Measurements from ENCODE around the gene SMC1A.

DNA sequence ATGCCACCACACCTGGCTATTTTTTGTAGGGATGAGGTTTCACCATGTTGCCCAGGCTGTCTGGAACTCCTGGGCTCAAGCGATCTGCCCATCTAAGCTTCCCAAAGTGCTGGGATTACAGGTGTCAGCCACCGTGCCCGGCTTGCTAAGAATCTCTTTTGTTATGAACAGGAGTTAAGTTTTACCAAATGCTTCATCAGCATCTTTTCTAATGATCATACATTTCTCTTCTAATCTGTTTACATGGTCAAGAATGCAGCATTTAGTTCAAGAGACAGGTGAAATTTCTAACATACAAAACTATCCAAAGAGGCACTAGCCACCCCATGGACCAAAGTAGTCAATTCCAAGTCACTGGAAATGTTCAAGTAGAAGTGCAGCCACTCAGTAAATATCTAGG lies 88.6 kb downstream of the SMC1A start:
- TF ChIP-seq, protein P1, sequence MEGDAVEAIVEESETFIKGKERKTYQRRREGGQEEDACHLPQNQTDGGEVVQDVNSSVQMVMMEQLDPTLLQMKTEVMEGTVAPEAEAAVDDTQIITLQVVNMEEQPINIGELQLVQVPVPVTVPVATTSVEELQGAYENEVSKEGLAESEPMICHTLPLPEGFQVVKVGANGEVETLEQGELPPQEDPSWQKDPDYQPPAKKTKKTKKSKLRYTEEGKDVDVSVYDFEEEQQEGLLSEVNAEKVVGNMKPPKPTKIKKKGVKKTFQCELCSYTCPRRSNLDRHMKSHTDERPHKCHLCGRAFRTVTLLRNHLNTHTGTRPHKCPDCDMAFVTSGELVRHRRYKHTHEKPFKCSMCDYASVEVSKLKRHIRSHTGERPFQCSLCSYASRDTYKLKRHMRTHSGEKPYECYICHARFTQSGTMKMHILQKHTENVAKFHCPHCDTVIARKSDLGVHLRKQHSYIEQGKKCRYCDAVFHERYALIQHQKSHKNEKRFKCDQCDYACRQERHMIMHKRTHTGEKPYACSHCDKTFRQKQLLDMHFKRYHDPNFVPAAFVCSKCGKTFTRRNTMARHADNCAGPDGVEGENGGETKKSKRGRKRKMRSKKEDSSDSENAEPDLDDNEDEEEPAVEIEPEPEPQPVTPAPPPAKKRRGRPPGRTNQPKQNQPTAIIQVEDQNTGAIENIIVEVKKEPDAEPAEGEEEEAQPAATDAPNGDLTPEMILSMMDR (IDR thresholded peaks at IDR 0.05) = no peak
- no peak for TF ChIP-seq POLR2A (IDR thresholded peaks at IDR 0.05)

Measured in lower leg skin (tissue), 3 donors.